HL-60 (cell line): ENCODE data around the gene TUBB4B.

Experiments used
- GABPA ChIP-seq: IDR thresholded peaks from 2 replicates; pipeline ENCODE4 v1.6.1; 2012; ENCODE audit warnings: low read depth
- POLR2AphosphoS5 ChIP-seq: IDR thresholded peaks from 2 replicates; pipeline ENCODE4 v1.6.1; 2012; ENCODE audit warnings: low read depth
- REST ChIP-seq: IDR thresholded peaks from 2 replicates; pipeline ENCODE4 v1.6.1; 2012; ENCODE audit warnings: low read depth; ENCODE audit not compliant: insufficient replicate concordance
- SPI1 ChIP-seq: IDR thresholded peaks from 2 replicates; pipeline ENCODE4 v1.6.1; 2012; ENCODE audit warnings: low read depth, mild to moderate bottlenecking, borderline replicate concordance
- TF ChIP-seq, protein P1 (sequence below): IDR thresholded peaks from one replicate; pipeline ENCODE4 v1.5.1; 2011; ENCODE audit warnings: low read length, control low read depth, inconsistent platforms; ENCODE audit not compliant: insufficient read depth

GRCh38 chr9:137206602-137207001 lies 34.5 kb upstream of the TUBB4B start:
- TF ChIP-seq, protein P1, sequence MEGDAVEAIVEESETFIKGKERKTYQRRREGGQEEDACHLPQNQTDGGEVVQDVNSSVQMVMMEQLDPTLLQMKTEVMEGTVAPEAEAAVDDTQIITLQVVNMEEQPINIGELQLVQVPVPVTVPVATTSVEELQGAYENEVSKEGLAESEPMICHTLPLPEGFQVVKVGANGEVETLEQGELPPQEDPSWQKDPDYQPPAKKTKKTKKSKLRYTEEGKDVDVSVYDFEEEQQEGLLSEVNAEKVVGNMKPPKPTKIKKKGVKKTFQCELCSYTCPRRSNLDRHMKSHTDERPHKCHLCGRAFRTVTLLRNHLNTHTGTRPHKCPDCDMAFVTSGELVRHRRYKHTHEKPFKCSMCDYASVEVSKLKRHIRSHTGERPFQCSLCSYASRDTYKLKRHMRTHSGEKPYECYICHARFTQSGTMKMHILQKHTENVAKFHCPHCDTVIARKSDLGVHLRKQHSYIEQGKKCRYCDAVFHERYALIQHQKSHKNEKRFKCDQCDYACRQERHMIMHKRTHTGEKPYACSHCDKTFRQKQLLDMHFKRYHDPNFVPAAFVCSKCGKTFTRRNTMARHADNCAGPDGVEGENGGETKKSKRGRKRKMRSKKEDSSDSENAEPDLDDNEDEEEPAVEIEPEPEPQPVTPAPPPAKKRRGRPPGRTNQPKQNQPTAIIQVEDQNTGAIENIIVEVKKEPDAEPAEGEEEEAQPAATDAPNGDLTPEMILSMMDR, result no peak
- no peak for TF ChIP-seq SPI1
- no peak for TF ChIP-seq GABPA
- TF ChIP-seq REST, result no peak
- TF ChIP-seq POLR2AphosphoS5, result 0 out of 2 replicates have a peak, but pooled peaks have one; percentile 6
